ENCODE results near the gene TLL2.

The TLL2 gene

DNA sequence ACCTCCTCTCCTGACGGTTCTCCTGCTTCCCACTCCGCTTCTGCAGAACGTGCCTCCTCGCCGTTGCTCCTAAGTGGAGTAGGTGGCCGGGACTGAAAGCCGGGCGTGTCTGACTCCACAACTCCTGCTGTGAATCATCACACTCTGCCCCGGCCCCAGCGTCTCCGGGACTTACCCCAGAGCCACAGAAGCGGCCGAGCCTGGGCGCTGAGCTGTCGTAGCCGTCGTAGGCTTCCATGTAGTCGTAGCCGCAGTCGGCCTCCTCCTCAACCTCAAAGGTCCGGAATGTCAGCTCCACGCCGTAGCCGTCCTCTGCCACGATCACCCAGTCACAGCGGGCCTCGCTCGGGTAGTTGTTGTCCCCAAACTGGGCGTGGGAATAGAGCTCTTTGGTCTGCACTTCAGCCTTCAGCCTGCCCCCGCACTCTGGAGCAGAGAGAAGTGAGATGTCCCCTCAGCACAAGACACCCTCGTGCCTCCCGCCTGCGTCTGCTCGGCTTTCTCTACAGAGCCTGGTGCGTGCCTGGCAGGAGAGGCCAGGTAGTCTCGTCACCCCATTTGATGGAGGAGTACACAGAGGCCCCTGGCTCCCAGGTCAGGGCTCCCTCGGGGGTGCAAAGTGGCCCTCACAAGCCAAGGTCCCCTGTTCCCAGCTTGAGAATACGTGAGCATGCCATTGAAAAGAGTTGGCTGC, 143.7 kb downstream of the TLL2 start:
- in situ Hi-C loops (cut with HindIII; ENCODE audit: low sequenced_read_pairs) = no loop called here

DNA sequence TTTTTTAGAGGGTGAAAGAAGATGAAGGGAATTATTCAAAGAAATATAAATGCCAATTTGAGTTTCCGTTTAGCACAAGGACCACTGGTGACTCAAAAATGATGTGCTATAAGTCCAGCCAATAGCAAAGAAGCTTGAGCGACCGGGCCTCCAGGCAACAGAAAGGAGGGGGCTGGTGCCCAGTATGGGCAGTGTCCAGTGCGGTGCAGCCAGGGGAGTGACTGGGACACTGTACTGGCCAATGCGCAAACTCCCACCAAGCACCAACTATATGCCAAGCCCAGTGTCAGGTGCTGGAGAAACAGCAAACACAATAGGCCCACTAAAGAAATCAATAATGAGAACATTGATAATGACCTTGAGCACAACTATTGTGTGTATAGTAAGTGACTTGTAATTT, 144.8 kb downstream of the TLL2 start:
- in situ Hi-C loops (cut with HindIII; ENCODE audit: low sequenced_read_pairs) = no loop called here

DNA sequence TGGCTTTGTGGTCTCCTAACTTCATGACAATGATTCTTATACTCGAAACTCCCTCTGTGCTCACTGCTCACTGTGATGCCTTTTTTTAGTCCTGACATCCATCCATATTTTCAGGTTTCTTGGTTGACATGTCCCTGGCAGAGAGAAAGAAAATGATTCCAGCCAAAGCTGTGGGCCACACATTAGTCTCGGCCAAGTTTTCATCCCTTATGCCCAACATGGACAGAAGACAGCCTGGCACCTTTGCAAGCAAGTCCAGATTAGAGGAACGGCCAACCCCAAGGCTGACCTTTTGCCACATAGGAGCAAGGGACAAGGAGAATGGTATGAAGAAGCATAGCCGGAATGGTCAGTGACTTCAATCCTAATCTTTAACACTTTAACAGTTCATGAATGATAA, 146.3 kb downstream of the TLL2 start:
- in situ Hi-C loops (cut with HindIII; ENCODE audit: low sequenced_read_pairs) = no loop called here

DNA sequence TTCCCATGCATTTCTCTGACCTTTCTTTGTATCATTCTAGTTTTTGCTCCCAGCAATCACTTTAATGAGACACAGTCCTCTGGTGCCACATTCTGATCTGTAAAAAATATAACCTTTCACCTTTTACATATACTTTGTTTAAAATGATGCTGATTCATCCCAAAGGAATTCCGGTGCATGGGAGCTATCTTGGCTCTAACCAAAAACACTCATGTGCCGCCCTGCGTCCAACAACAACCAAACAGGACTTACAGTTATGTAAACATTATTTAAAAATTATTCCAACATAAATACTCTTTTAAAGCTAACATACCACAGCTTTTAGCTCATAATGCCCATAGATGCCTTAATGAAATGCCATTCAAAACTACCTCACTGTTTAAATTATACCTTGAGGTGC, 147.2 kb downstream of the TLL2 start:
- in situ Hi-C loops (cut with HindIII; ENCODE audit: low sequenced_read_pairs) = no loop called here

DNA sequence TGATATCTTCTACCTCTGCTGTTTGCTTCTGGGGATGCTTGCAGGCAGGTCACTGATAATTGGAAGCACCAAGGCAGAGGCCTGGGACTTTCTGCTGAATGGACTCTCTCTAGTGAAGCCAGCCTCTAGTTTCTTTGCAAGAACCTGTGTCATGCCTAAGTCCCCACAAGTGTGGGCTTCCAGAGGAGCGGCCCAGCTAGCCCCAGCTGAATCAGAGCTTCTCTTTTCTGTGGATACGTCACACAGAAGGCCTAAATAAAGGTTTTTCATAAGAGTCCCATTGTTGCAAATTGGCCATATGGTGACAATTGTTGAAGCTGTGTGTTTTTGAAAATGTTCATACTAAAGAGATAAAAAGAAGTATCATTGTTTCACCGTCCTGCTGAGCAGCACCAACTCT, 148.2 kb downstream of the TLL2 start:
- in situ Hi-C loops (cut with HindIII; ENCODE audit: low sequenced_read_pairs) = no loop called here

DNA sequence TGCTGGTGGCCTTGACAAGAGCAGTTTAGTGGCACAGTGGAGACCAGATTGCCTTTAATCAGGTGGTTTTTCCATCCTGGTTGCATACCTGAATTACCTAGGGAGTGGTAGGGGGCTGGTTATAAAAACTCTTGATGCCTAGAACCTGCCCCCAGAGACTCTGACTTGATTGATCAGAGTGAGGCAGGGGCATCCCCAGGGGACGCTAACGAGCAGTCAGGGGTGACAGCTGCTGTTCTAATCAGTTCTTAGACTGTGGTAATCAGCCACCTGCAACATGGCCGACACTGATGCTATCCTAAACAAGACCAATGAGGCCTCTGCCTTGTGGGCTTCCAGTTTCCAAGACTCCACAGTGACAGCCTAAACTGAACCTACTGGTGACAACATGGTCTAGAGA, 153.0 kb downstream of the TLL2 start:
- in situ Hi-C loops (cut with HindIII; ENCODE audit: low sequenced_read_pairs) = no loop called here

DNA sequence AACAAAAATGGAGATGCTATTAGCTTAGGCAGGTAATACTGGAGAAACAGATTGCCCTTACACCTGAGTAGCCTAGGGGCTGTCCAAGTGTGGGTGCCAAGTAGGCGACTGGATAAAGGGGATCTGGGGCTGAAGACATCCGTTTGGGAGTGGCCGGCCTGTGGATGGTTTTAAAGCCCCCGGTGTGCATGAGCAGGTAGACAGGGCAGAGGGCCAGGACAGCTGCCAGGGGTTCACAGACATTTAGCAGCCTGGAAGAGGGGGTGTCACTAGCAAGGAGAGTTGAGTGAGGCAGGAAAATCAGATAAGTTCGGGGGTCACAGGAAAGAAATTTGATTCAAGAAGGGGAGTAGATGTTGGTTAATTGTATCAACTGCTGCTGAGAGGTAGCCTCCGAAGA, 153.4 kb downstream of the TLL2 start:
- in situ Hi-C loops (cut with HindIII; ENCODE audit: low sequenced_read_pairs) = no loop called here

DNA sequence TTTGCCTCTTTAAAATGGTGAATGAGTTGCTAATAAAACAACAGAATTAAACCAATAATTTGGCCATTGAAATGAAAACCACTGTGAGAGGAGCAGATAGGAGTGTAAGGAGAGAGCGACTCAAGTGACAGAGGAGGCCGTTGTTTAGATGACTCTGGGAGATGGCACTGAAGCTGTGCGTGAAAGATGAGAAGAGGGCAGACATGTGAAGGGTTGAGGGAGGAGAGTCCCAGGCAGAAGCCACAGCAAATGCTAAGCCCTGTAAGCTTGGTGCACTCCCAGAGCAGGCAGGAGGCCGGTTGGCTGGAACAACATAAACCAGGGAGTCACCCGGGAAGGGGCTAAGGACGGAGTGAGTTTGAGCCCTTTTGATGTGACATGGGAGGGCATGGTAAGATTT, 154.1 kb downstream of the TLL2 start:
- in situ Hi-C loops (cut with HindIII; ENCODE audit: low sequenced_read_pairs) = no loop called here

DNA sequence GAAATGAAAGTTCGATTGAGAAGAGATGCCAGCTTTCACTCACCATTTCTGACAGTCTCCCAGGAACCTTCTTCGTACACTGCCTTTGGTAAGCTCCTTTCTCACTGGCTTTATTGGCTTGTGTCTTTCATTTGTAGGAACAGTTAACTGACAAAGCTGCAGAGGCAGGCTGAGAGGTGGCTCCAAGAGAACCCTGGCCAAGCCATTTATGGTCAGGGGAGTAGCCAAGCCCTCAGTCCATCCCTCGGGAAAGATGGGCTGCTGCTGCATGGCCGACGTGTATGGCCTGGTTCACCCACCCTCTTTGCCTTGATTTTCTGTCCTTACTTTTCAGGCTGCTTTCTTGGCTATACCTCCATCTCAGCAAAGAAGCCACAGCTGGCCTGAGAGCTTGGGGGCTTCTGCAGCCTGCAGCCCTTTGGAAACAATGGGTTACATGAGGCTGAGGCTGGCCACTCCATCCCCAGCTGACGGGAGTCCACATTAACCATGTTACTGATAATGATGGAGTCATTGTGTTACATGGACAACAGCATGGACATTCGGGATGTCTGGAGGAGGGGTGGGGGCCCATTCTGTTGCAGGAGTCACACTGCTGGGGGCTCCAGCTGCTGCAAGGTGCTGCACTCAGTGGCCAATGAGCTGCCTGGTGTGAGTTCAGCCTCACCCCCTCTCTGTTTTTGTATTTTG, 154.7 kb downstream of the TLL2 start, which contains the start of gene OPALIN:
Gene OPALIN (minus strand): TSS at position 152 of the 690 bp plus-strand sequence. CDS start 106 bp downstream, at position 46.
- in situ Hi-C loops (cut with HindIII; ENCODE audit: low sequenced_read_pairs) = no loop called here

DNA sequence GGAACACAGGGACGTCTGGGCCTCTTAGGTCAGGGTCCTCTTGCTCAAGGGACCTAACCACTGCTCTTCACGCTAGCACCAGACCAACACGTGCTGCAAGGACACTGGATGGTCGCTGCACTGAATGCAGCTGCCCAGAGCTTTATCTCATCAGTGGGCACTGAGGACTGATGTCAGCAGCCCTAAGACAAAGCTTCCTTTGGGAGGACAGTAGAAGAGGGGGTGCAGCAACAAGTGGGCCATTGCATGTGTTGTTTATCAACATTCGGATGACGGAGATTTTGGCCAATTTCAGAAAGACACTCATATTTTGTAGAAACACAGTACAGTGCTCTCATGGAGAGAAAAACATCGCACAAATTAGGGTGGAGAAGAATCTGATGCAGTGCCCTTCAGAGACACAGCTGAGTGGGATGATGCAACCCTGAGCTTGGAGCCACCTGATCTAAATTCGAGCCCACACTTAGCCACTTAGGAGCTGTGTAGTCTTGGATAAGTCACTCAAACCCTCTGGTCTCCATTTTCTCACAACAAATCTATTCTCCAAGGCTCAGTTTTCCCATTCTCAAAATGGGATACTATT, 156.6 kb downstream of the TLL2 start:
- in situ Hi-C loops (cut with HindIII; ENCODE audit: low sequenced_read_pairs) = no loop called here

DNA sequence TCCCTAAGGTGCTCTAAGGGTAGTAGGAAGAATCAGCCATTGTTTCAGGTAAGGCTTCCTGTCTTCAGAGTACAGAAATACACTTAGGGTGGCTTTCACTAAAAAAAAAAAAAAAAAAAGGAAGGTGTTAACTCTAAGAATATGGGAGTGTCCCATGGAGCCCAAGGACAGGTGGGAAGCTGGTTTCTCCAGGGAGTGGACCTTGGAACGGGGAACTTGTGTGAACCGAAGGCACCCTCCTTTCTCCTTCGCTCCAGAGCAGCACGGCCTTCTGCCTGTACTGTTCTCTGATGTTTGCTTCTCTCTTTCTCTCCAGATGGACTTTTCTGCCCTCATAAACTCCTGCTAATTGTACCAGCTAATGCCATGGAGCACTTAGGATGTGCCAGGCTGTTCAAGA, 161.1 kb downstream of the TLL2 start:
- in situ Hi-C loops (cut with HindIII; ENCODE audit: low sequenced_read_pairs) = no loop called here

DNA sequence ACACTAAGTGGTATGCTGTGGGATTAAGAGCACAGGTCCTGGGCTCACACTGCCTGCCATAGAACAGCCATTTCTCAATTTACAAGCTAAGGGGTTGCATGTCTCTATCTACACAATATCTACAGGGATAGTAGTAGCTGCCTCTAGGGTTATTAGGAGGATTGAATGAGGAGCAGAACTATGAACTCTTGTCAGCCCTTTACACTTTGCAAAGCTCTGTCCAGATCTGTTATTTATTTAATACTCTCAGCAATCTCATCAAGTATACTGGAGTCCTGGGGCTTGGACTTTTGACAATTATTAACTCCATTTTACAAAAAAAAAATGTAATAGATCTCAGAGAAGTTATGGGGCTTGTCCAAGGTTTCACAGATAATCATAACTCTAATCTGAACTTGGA, 161.7 kb downstream of the TLL2 start:
- in situ Hi-C loops (cut with HindIII; ENCODE audit: low sequenced_read_pairs) = no loop called here

DNA sequence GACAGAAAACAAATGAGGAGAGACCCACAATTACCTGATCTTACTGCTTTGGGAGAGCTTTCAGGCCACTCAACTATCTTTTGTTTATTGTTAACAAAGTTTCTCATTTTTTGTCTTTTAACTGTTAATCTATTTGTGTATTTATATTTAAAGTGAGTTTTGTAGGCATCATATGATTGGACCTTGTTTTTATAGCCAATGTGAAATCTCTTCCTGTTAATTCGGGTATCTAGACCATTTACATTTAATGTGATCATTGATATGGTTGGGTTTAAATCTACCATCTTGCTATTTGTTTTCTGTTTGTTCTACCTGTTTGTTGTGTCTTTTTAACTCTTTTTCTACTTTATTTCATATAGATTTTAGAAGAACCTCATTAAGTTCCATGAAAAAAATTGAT, 167.4 kb downstream of the TLL2 start:
- in situ Hi-C loops (cut with HindIII; ENCODE audit: low sequenced_read_pairs) = no loop called here

DNA sequence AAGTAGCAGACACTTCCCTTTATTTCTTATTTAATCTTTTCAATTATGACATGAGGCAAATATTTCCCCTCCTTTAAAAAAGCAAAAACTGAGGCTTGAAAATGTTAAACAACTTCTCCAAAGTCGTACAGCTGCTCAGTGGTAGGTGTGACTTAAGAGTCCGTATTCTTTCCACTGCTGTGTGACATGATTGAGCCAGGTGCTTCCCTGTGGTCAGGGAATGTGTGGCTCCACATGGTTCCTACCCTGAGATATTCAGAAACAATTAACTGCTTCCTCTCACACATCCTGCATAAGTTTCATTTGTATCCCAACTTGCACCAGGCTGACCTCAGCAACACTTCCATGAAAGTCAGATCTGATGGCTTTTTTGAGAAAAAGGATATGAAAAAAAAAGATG, 168.5 kb downstream of the TLL2 start:
- in situ Hi-C loops (cut with HindIII; ENCODE audit: low sequenced_read_pairs) = no loop called here

DNA sequence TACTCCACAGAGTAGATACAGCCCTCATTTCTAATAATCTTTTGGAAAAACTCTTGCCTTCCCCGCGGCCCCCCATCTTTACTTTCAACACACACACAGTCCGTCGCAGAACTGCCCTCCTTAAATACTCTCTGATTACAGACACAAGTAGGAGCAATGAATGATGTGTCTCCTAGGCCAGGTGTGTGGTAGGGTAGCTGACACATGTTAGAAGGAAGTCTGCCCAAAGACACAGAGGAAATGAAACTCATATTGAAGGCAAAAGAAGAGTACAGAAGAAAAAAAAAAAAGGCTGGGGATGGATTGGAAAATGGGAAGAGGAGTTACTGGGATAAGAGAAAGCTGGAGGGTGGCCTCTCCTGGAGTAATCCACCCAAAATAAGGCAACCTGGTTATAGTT, 169.5 kb downstream of the TLL2 start:
- in situ Hi-C loops (cut with HindIII; ENCODE audit: low sequenced_read_pairs) = no loop called here

DNA sequence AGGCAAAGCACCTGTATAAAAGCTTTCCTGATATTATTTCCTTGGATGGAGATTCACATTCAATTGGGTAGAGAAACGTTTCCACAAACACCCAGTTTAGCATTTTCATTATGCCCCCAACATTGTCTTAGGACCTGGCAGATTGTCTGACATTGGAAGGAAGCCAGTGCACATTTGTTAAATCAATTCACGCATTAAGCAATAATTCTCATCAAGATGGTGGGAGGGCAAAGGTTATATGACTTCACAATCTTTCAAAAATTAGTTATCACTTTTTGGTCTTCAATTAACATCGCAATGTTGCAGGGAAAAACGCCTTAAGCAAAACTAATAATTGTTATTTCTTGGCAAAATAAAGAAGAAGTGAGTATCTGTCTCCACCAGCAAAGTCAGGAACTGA, 171.3 kb downstream of the TLL2 start:
- in situ Hi-C loops (cut with HindIII; ENCODE audit: low sequenced_read_pairs) = no loop called here

DNA sequence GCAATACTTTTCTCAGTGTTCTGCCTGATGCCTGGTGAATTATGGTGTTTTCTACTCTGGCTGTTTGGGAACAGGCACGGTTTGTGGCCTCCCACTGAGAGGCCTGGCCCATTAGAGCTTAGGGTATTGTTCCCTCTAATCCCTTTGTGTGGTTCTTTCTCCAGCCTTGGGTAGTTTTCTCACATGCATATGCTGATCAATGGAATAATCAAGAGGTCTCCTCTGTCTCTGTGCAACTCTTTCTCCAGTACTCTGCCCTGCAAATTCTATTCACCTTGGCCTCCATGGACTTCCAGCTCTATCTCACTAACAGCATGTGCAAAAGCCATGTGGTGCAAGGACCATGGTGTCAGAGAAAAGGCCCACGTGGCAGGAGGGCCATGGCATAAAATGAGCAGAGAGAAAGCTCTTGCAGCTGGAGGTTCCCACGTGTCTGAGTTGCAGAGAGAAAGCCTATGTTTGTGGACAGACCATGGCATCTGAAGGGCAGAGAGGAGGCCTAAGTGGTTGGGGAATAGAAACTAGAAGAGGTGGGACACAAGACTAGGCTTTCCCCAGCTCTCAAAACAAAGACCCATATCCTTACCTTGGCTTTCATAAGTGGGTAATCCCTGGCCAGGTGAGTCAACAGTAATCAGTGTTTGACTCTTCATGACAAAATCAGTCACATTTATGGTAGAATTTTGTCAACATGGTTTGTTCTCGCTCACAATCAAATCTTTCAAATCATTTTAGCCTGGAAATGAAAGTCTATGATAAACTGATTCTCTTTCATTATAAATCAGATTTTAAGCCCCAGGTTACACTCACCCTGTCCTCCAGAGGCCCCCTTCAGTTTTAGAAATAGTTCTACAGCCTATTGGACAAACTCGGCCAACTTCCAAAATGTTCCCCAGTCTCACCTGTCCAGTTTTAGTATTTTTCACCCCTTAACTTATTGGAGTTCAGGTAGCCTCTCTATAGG, 172.2 kb downstream of the TLL2 start:
- in situ Hi-C loops (cut with HindIII; ENCODE audit: low sequenced_read_pairs) = no loop called here

DNA sequence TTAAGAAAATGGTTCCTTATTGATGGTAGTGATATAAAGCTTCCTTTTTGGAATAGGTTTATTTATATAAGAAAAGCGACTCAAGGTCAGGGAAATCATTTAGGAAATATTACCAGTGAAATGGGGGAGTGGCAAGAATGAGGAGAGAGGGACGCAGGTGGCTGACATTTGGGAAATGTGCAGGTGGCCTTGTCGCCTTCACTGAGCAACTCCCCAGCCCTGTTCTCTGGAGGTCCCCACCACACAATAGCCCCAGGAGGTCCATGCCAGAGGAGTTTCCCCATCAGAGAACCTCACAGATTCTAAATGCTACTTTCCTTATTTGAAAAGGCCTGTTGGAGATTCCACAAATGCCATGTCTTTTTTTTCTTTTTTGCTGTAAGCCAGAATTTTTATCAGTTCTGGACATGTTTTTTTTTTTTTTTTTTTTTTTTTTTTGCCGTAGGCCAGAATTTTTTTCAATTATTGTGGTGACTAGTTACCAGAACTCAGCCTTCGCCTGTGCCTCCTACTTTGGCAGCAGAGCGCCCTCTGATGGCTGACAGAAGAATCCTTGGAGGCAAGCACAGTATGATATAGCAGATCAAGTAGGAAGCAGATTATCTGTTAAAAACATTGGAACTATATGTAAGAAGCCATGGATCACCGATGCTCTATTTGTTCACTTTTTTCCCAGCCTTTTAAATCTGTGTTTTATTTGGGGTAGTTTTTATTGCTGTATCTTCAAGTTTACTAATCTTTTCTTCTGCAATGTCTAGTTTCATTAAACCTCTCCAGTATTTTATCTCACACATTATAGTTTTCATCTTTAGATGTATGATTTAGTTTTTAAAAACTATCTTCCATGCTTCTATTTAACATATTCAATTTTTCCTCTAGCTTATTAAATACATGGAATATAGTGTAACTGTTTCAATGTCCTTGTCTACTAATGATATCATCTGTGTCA, 173.5 kb downstream of the TLL2 start:
- in situ Hi-C loops (cut with HindIII; ENCODE audit: low sequenced_read_pairs) = no loop called here

DNA sequence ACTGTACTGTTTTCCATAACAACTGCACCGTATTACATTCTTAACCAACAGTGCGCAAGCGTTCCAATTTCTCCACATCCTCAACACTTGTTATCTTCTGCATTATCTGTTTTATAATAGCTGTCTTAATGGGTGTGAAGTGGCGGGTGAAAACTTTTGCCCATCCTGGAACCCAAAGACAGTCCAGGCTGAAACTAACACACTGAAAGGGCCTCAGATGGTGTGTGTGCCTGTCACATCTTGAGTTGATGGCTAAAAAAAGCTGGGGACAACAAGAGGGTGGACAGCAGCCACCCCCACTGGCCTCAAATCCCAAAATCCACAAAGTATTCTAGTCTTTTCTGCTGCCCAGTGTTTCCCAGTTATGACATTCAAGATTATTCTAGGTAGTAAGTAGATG, 174.3 kb downstream of the TLL2 start:
- in situ Hi-C loops (cut with HindIII; ENCODE audit: low sequenced_read_pairs) = no loop called here

DNA sequence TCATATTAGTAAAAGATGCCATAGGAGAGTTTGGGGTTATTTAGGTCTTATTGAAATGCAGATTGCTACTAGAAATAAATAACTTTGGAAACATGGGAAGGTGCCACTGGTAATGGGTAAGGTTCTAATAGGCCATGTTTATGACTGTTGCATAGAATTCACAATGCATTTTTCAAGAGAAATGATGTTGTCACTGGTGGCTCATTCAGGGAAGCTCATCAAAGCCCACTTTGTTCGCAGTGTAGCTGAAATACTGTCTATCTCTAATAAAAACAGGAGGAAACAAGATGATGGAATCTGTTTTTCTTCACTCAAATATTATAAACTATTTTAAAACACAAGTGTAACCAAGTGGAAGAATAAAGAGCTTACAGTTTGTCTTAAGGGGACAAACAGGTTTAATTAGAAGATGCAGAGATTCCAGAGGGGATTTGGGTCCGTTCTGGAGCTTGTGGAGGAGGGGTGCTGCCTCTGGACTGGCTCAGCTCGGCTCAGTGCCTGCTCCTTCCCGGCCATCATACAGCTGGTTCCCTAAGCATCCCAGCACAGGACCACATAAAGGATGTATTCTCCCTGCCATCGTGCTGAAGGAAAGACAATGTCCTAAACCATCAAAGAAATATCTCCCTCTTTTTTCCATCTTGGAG, 175.3 kb downstream of the TLL2 start:
- in situ Hi-C loops (cut with HindIII; ENCODE audit: low sequenced_read_pairs) = no loop called here
